GM21717 (cell line): ENCODE results near the gene GPR32.
"Not testable (repeated sequence)": the region's sequence is repeated elsewhere in the genome, so short reads cannot be mapped to it uniquely, and the experiment has no call there.

Experiments used
- ATAC-seq: cut with Tn5 transposase; IDR thresholded peaks from one replicate; pipeline ENCODE4 v1.9.1; 2021; ENCODE audit warnings: mild to moderate bottlenecking, moderate library complexity; ENCODE audit not compliant: unreplicated experiment

GPR32 gene, protein sequence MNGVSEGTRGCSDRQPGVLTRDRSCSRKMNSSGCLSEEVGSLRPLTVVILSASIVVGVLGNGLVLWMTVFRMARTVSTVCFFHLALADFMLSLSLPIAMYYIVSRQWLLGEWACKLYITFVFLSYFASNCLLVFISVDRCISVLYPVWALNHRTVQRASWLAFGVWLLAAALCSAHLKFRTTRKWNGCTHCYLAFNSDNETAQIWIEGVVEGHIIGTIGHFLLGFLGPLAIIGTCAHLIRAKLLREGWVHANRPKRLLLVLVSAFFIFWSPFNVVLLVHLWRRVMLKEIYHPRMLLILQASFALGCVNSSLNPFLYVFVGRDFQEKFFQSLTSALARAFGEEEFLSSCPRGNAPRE

DNA sequence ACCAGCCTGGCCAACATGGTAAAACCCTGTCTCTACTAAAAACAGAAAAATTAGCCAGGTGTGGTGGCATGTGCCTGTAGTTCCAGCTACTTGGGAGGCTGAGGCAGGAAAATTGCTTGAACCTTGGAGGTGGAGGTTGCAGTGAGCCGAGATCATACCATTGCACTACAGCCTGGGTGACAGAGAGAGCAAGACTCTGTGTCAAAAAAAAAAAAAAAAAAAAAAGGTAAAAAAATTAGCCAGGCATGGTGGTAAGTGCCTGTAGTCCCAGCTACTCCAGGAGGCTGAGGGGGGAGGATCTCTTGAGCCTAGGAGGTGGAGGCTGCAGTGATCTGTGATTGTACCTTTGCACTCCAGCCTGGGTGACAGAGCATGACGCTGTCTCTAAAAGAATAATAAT lies at the start of gene GPR32:
Gene GPR32 (plus strand): TSS at position 301 of the 400 bp plus-strand sequence. CDS start 137 bp downstream, outside the sequence.
- ATAC-seq: not testable (repeated sequence)

DNA sequence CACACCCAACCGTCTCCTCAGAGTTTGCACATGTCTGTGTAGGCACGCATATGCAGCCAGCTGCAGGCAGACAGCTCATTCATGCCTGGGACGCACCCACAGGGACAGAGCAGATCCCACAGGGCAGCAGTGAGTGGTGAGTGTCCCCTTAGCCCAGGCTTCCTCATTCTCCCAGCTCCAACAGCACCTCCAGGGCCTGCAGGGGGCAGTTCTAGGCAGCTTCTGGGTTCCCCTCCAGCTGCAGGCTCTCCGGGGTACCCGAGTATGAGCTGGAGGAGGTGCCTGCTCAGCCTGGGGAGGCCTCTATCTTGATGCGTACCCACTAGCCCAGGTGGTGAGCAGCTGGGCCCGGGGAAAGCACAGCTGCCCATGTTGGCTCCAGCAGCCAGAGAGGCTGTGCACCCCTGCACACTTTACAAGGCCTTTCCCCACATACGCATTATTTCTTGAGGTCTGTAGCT lies 49.3 kb upstream of the GPR32 start:
- no peak for ATAC-seq

DNA sequence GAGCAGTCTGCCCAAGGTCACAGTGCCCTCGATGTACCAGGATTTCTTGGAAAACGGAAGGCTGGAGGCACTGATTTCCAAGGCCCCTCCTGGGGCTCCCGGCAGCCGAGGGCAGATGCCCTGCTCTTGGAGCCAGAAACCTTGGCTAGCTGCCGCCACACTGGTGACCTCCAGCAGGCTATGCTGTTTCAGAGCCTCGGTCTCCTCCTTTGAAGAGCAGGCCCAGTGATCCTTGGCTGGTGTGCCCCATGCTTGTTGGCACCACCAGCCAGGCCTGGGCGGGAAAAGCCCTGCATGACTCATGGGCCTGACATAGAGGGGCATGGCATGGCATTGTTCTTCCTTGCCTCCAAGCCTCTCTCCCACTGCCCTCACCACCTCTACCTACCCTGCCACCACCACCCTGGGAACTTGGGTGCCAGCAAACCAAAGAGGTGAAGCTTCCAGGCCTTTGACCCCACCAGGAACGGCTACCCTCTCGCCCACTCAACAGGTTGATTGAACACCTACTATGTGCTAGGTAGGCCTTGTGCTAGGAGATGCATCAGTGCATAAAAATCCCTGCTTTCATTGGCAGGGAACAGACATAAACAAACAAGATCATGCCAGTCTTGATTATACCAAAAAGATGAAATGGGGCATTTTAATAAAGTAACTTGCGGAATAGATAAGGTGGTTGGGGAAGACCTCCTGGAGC lies 48.7 kb upstream of the GPR32 start:
- ATAC-seq: no peak

DNA sequence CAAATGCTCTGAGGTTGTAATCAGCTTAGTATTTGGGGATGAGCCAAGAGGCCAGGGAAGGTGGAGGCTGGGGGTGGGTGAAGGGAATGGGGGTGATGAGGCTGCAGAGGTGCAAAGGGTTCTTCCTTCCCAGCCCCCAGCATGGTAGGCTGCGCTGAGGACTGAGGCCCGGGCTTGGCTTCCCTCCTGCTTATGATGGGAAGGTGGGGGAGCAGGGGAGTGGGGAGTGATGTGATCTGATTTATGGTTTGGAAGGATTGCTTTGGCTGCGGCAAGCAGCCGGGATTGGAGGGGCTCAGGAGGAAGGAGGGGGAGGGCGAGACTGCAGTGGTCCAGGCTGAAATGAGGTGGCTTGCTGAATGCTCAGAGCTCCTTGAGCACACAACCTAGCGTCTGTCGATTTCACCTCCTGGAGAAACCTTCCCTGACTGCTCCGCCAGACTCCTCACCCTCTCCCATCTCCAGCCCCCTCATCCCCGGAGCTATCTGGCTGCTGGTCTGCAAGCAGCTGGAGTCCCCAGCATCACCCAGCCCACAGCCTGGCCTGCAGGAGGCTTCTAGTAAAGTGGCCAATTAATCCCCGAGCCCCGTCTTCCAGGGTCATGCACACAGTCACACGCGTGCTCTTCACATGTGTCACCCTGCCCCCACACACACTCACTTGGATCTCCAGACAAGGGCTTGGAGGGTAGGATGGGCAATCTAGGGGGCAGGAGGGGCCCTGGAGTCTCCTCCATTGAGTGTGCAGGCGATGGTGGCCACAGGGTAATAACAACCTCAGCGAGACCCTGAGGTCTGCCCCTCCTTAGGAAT lies 47.9 kb upstream of the GPR32 start:
- ATAC-seq: no peak

DNA sequence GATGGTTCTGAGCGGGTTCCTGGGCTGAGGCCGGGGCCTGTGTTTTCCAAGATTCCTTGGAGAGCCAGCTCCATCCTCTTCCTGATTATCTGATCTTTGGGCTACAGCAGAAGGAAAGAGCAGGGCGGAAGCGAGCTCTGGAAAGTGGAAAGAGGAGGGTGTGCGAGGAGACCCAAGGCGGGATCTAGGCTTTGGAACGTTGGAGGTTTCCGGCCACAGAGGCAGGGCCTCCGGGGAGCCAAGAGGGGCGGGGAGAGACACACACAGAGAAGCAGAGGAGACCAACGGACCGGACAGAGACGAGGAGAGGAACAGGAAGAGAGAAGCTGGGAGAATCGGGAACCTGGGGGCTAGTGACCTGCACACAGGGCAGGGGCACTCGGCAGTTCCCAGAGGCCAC lies 47.2 kb upstream of the GPR32 start, which contains the start of gene CLEC11A:
Gene CLEC11A (plus strand): TSS at position 296 of the 400 bp plus-strand sequence. CDS start 162 bp downstream, outside the sequence.
- no peak for ATAC-seq

DNA sequence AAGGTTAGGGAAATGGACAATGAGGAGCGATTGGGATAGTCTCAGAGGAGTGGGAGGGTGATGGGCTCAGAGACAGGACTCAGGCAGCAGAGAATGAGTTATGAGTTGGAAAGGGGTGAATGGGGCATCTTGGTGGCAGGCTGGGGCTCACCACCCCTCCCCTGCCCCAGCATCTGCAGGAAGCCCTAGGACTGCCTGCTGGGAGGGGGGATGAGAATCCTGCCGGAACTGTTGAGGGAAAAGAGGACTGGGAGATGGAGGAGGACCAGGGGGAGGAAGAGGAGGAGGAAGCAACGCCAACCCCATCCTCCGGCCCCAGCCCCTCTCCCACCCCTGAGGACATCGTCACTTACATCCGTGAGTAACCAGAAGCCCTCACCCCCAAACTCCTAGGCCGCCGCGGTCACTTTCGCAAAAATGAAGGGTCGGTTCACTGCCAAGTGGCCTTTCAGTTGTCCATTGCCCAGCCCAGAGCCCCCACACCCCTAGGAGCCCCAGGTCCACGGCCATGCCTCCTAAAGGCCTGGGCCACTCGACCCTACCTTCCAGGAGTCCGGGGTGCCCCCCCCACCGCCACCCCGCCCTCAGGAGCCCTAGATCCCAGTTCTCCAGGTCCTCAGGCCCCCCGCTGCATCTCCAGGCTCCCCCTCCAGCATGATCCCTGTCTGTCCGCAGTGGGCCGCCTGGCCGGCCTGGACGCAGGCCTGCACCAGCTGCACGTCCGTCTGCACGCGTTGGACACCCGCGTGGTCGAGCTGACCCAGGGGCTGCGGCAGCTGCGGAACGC lies 46.3 kb upstream of the GPR32 start:
- no peak for ATAC-seq

DNA sequence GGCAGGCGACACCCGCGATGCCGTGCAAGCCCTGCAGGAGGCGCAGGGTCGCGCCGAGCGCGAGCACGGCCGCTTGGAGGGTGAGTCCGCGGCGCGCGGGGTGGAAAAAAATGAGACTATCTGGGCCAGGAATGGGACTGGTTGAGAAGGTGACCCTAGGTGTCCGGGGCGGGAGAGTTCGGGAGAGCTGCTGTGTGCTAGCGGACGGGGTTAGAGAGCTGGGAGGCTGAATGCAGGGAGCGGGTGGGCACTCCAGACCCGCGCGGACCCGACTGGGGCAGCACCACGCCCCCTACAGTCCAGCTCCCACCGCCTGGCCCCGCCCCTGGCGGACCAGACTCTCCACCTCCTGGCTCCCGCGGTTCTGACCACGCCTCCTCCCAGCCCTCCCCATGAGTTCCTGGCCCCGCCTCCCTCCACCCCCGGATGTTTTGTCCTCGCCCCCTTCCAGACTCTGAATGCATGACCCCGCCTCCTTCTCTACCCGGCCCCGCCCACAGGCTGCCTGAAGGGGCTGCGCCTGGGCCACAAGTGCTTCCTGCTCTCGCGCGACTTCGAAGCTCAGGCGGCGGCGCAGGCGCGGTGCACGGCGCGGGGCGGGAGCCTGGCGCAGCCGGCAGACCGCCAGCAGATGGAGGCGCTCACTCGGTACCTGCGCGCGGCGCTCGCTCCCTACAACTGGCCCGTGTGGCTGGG lies 45.6 kb upstream of the GPR32 start:
- ATAC-seq: no peak

DNA sequence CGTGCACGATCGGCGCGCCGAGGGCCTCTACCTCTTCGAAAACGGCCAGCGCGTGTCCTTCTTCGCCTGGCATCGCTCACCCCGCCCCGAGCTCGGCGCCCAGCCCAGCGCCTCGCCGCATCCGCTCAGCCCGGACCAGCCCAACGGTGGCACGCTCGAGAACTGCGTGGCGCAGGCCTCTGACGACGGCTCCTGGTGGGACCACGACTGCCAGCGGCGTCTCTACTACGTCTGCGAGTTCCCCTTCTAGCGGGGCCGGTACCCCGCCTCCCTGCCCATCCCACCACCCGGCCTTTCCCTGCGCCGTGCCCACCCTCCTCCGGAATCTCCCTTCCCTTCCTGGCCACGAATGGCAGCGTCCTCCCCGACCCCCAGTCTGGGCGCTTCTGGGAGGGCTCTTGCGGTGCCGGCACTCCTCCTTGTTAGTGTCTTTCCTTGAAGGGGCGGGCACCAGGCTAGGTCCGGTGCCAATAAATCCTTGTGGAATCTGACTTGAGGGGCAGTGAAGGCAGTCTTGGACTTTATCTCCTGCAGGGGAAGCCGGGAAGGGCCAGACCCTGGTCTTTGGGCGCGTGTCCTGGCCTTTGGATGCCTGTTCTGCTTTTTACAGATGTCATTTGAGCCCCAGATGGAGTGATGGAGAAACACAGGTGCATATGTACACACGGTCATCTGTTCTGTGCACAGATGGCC lies 44.9 kb upstream of the GPR32 start:
- no peak for ATAC-seq

DNA sequence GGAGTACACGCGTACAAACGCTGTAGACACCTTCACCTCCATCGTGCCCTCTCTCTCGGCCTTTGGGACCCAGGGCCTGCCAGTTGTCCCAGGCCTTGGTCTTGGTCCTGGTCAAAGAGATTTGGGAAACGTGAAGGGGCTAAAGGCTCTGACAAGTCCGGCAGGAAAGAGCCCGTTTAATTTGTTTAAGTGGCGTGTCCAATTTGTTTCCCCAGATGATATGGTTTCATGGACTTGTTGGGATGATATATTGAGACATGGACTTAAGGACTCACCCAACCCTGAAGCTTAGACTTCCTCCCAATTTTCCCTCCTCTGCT lies 44.4 kb upstream of the GPR32 start:
- no peak for ATAC-seq

DNA sequence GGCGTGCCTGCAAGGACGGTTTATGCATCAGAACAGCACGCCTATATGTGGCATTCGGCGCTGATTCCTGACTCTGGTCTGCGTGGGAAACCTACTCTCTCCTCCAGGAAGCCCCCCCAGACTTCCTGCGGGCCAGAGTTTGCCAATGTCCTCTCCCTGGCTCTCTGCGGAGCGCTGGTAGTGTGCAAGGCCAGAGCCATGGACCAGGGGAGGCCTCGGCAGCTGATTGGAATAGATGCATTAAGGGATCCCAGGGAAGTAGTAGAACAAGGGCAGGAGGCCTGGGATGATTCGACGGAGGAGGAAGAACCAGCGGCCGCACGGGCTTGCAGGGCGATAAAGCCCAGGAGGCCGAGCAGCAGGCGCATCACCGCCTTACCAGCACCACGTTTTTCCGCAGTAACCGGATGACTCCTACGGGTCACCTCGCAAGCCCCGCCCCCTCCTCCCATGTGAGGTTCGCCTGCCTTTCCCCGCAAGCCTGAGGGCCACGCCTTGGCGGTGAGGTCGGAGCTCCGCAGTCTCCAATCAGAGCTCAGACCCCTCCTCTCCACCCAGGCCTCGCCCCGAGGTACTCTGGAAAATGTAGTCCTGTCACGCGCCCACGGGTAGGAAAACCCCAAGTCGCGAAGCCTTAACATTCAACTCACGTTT lies 42.1 kb upstream of the GPR32 start:
- no peak for ATAC-seq

DNA sequence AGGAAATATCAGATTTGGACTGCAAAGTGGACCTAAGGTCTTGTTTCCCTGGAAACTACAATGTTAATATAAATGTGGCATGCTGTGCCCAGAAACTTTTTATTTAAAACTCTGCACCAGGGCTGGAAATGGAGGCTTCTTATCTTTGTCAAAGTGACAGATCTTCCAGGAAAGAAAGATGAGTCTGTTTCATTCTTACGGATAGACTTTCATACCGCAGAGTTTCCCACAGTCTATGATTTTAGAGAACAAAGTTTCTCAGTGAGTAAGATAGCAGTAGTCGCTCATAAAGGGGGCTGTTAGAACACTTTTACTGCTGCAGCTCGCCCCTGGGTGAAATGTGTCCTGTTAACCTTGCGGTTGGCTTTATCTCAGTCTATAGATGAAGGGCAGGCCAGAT lies 40.4 kb upstream of the GPR32 start:
- ATAC-seq: no peak

DNA sequence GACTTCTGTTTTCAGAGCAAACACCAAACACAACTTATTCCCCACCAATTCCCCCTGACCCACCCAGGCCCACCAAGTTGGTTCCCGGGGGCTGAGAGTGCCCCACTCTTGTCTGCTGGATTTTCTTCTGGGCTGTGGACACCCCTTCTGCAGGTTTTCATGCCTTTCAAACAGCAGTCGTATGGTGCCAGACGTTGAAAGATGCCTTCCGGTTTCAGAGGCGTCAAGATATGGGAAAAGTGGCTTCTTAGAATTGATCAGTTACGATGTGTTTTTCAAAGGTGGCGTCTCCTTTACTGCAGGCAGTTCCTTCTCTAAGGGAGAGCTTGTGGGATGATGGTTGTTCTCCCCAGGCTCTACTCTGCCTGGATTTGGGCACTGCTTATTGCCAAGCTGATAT lies 34.4 kb upstream of the GPR32 start:
- ATAC-seq: no peak

DNA sequence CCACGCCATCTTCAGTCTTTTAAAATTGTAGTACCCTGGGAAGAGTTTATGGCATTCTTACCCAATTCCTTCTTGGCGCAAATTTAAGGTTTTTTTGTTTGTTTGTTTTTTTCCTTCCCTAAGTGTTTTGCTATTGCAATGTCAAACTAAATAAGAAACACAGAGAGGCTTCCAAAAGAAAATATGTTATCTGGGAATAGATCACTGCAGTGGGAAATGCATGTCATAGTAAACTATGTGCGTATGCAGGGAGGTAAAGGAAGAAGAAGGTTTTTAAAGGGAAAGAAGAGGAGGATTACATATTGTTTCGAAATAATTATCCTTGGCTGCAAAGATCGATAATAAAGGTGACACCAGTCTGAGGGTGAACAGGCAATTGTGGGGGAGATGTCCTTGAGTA lies 33.9 kb upstream of the GPR32 start:
- no peak for ATAC-seq

DNA sequence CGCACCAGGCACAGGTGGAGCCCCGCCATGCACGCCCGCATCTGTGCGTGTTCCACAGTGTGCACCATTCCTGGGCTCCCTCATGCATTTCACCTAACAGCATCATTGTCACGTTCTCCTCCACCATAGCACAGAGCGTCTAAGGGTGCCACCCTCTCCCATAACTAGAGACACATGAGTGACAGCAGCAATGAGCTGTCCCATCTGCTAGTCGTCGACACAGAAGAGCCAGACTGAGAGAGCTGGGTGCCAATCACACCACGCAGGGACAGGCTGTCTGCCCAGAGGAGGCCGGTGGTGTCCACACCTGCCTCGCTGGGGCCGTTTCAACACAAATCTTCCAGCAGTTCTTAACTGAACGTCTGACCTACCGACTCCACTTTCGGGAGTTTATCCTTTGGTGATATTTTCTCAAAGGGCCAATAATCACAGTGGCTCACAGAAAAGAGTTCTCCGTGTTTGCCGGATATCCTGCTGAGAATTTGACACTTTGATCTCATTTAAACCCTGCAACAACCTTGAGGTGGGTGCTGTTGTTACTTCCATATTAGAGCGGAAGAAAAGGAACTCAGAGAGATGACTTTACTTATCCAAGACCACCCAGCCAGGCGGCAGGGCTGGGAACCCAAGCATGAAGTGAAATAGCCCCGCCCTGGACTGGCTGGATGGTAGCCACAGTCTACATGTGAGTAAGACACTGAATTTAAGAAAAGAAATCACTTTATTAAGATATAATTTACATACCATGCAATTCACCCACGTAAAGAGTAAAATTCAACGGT lies 30.9 kb upstream of the GPR32 start:
- ATAC-seq: no peak

DNA sequence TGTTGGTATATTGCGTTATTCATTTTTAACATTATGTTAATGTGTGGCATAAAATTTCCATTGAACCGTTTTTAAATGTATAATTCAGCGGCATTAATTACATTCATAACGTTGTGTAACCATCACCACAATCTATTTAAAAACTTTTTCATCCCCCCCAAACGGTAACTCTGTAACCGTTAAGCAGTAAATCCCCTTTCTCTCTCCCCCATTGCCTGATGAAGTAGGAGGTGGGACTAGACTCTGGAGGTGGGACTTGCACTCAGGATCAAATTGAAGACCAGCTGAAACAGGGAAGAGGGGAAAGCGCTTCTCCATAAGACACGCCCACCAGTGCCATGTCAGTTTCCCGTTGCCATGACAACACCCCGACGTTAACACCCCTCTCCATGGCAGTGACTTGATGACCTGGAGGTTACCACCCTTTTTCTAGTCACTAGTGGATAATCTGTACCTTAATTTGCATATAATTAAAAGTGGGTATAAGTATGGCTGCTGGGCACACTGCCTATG lies 30.3 kb upstream of the GPR32 start:
- ATAC-seq: no peak

DNA sequence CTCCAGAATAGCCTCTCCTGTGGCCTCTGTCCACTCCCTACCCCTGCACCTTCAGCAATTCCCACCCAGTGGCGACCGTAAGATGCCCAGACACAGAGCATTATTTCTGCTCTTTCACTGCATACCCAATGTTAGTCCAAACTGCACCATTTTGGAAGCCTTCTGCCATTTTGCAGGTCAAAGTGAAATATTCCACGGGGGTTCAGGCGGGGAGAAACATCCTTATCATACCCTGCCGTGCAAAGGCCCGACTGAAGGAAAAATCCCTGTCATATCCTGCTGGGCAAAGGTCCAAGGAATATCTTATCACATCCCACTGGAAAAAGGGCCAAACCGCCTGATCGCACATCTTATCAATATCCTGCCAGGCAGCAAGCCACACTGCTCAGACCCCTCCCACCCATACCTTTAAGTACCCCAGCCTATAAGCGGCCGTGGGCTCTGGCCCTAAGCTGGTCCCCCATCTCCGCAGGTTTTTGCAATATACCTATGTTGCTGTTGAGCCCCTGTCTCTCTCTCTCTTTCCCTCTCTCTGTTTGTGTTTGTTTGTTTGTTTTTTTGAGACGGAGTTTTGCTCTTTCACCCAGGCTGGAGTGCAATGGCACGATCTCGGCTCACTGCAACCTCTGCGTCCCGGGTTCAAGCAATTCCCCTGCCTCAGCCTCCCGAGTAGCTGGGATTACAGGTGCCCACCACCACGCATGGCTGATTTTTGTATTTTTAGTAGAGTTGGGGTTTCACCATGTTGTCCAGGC lies 28.9 kb upstream of the GPR32 start:
- ATAC-seq: no peak

DNA sequence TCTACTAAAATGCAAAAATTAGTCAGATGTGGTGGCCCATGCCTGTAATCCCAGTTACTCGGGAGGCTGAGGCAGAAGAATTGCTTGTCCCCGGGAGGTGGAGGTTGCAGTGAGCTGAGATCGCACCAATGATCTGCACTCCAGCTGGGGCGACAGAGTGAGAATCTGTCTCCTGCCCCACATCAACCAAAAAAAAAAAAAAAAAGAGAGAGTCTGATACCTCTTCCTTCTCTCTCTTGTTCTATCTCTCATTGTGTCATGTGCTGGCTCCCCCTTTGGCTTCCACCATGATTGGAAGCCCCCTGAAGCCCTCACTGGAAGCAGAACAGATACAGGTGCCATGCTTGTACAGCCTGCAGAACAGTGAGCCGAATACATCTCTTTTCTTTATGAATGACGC lies 26.7 kb upstream of the GPR32 start:
- no peak for ATAC-seq
